Activated CD4-positive, alpha-beta T cell treated with anti-CD3 and anti-CD28 coated beads, Interleukin-10, Interleukin-2, amounts not matched to agents 100 ng/mL and 50 ng/mL, durations not matched to agents 16 hours and 8 hours (primary cell): ENCODE measurements around the gene MEST.
"Not testable (repeated sequence)": the region's sequence is repeated elsewhere in the genome, so short reads cannot be mapped to it uniquely, and the experiment has no call there.

Experiments used
- DNase-seq: peaks from one replicate; pipeline ENCODE4 v3.0.0-alpha.2; 2020

The MEST gene

DNA sequence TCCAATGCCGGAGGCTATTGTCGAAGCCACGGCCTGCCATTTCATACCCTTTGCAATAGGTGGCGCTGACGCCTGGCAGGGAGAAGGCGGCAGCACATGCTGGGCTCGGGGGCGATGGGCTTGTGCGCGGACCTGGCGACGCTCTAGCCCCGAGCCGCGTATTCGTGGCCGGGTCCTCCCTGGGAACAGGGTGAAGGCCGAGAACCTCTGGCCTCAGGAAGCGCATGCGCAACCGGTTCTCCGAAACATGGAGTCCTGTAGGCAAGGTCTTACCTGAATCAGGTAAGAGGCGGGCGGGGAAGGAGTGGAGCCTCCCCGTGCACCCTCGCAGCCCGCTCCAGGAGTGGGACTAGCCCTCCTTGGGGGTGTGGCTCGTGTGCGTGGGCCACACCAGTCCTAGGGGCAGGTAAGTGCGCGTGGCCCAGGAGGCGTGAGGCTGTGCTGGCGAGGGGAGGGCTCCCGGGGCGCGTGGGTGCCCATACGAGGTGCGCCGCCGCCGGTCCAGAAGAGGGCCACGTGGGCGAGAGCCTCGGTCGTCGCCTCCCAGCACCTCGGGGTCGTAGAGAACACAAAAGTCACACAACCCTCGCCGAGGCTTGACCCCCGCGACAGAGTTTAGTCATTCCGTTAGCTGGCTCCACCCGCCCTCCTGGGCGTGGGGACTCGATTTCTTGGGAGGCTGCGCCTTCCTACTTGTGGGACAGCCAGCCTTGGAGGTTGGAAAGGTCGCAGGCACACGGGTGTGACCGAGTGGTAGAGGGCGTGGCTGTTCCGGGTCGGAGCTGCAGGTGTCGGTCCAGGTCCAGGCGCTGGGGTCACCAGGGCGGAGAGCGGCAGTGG lies 5.6 kb upstream of the MEST start:
- peak; percentile 66 for DNase-seq

DNA sequence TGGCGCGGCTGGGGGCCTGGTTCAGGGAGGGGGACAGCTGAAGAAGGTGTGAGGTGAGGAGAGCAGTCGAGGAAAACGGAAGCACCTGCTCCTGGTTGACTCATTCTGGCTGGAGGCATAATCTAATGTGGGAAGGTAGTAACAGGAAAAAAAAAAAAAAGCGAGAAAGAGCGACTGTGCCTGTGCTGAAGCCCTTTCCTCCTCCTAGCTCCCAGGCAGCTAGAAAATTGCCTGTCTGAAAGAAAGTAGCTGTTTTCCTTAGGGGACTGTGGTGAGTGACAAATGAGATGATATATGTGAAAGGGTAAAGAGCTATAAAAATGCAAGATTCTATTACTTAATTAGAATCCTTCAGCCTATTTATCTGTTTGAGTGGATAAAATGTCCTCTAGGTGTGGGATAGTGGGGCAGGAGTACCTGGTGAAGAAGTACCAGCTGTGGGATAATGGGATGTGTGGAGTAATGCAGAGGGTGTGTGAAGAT lies 4.9 kb upstream of the MEST start:
- no peak for DNase-seq

DNA sequence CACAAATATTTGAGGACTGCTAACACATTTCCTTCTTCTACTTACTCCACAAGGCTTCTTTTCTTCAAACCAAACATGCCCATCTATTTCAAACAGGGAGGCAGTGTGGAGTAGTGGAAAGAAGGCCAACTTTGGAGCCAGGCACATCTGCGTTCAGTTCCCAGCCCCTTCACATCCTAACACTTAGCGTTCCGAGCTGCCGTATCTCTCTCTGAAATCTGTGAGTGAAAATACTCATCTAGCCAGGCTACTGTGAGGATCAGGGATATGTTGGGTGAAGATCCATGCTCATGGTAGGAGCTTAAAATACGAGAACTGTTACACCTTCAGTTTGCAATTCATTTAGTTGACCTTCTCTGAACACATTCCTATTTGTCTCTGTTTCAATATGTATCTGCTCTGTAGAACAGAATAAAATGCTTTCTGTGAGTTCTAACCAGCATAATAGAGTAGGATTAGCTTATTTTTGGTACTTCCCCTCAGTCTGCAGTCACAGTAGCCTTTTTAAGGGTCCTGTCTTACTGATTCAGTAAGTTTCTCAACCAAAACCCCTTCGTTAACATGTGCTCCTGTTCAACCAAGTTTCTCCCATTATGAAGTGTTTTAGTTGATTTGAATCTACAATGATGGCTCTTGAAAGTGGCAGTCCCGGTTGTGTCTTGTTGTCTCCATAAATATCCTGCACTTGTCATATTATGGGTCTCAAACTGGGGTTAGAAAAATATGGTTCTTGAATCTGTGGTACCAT lies 3.3 kb upstream of the MEST start:
- no peak for DNase-seq

DNA sequence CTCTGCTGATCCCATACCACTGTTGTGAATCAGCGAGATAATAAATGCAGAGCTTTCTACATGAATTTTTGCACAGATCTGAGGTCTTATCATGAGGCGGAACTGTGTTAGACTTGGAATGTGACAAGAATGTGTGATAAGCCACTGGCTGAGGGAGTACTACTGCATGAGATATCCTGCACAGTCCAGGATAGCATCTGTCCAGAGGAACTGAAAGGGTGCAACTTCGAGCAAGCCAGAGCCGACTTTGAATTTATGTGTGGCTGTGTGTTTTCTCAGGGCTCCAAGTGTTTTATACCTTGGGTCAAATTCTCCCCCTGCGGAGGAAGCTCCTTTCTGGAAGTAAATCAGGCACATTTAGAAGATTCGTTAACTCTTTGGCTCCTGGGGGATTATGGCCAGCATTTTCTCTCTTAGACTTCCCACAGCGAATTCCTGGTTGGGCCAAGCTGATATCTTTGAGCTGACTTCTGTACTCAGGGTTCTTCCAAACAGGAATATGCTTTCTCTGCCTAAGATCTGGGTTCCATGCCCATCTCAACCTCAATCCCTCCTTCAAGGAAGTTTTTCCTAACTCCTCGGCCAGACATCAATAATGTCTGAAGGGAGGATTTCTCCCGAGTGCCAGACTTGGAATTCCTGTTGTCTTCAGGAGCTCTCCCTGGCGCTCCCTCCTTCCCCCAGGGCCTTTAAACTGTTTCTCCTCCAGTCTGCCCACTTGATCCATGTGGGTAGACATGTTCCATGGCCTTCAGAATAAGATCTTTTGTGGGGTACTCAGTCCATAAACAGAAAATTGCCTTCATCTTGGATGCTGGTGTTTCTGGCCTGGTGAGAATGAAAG lies 2.5 kb upstream of the MEST start:
- no peak for DNase-seq

DNA sequence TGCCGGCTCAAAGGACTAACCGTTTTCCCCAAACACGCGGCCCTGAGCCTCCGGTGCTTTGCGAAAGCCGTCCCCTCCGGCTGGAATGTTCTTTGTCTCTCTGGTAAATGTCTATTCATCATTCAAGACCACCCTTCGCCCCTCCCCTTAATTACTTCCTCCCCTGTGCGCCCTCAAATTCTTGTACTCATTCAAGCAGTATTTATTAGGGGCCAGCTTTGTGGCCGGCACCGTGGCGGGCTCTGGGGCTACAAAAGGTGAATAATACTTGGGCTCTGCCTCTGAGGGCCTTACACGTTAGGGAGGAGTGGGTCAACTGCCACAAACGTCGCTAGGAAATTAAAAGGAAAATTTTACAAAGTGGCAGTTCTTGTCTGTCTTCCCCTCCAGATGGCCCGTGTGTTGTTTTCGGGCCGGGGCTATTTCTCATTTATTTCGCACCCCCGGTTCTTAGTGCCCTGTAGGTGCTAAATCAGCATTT lies 1.5 kb upstream of the MEST start:
- no peak for DNase-seq

DNA sequence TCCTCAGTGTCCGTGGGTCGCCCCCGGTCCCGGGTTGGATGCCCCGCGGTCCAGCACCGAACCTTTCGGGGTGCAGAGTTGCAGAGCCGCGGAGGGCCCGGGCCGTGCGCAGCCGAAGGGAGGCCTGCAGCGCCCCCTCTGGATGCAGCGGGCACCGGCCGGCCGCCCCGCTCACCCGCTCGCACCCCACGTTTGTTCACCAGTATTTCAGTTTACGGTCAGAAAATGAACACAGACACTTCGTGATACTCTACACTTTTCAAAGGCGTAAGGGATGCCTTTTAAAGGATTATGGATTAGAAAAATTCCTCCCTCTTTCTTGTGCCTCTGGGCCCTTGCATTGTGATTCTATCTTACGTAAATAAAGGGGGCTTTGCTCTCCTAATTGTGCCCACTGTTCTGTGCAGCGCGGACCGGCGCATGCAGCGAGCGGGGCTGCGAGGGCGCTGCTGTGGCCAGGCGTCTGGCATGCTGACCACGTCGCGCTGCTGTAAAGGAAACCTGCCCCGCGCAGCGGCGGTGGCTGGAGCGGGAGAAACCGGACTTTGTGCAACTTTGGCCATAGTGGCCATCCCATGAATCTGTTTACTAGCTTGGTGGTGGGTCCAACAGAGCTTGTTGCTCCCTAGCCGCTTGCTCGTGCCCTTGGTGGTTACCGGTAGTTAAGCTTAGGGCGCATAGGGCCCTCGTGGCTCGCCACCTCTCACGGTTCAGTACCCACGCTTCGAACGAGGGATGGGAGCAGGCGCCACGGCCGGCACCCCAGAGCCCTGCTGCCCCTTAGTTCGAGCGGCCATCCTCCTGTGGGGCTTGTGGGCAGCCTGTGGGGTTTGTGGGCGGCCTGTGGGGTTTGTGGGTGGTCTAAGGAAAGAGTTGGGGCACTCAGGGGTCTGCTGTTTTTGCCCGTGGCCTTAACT lies 739 bp upstream of the MEST start:
- peak; percentile 19 for DNase-seq

DNA sequence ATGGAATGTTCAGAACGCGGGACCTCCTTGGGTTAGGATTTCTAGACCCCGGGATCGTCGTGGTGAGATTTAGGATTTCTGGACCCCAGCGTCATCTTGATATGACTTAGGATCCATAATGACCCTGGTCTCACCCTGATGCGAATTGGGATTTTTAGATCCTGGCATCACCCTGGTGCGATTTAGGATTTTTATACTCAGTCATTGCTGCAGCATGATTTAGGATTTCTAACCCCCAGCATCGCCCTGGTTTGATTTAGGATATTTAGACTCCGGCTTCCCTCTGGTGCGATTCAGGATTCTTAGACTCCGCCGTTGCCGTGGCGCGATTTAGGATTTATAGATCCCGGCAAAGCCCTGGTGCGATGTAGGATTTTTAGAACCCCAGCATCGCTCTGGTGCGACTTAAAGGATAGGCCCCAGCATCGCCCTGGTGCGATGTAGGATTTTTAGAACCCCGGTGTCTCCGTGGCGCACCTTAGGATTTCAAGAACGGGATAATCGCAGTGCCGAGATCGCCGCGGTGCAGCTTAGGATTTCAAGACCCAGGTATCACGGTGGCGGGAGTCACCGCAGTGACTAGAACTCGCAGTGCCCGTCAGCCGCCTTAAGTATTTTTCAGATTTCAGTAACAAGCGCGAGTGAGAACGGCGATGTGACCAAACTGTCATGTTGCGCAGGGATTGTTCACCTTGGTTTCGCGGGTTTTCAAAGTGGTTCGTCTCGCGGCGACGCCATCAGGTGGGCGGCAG lies 814 bp downstream of the MEST start:
- no peak for DNase-seq

DNA sequence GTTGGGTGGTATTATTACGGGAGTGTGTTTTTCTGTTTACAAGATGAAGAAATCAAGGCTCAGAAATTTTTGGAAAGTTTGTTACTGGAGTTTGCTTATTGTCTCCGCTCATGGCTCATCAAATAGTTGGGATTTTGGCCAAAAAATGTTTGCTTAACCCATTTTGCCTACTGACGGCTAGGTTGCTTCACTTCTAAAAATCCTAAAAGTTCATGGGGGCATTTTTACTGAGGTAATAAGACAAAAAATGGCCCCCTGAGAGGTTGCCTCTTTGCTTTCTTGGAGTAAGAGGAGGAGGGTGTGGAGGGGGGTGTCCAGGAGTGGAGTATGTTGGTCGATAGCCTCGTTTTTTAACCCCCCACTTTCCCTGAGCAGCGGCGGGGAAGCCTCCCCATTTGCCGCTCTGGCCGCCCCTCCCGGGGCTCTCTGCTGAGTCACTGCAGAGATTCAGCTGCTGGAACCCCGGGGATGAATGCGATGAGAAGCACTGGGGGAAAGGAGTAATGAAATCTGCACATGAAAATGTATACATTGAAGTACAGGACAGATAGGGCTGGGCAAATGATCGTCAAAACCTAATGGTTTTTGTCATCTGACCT lies 1.5 kb downstream of the MEST start:
- DNase-seq = no peak

DNA sequence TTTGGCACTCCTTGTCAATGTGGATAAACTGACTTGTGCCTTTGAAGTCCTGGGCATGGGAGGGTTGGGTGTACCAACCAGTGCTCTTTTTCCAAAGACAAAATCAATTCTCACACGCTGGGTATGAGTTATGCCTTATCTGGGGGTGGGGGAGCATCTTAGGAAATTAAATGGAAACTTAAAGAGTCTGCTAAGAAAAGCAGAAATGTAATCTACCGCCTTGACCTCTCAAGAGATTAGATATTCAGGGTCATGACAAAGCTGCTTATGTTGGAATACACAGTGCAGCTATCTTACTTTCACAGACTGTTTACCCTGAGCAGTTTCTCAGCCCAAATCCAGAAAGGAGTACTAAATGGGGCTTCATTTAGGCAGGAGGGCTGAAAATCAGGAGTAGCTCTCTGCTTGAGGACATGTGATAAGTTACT lies 2.6 kb downstream of the MEST start:
- no peak for DNase-seq

DNA sequence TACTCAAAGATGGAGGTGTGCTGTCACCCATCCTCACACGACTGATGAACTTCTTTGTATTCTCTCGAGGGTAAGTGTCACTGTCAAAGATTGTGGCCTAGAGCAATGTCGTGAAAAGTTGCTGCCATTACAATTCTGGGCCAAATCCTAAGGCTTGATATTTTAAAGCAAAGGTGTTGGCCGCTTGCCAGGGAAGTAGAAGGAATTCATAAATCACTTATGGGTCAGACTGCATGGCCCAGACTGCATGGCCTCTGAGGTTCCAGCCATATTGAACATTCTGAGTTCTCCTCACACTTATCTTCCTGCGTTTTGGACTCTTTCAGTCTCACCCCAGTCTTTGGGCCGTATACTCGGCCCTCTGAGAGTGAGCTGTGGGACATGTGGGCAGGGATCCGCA lies 8.6 kb downstream of the MEST start:
- no peak for DNase-seq

DNA sequence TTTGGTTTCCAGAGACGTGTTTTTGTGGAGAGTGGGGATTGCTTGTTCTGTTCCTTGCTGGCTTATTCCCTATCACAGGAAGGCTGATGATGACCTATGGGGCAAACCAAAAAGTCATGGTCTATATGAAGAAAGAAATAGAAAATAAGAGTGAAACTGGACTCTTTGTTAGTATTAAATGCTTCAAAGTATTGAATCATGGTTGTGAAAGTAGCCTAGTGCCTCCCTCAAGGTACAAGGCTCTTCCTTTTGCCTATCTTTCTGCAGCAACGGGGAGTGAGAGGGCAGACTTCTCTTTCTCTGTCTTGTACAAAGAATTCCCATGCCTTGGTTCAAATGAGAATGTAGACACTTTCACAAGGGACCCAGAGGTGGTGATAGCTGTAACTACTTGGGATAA lies 9.0 kb downstream of the MEST start:
- no peak for DNase-seq

DNA sequence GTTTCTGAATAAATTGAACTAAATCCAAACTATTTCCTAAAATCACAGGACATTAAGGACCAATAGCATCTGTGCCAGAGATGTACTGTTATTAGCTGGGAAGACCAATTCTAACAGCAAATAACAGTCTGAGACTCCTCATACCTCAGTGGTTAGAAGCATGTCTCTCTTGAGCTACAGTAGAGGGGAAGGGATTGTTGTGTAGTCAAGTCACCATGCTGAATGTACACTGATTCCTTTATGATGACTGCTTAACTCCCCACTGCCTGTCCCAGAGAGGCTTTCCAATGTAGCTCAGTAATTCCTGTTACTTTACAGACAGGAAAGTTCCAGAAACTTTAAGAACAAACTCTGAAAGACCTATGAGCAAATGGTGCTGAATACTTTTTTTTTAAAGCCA lies 13.9 kb downstream of the MEST start:
- DNase-seq = no peak

DNA sequence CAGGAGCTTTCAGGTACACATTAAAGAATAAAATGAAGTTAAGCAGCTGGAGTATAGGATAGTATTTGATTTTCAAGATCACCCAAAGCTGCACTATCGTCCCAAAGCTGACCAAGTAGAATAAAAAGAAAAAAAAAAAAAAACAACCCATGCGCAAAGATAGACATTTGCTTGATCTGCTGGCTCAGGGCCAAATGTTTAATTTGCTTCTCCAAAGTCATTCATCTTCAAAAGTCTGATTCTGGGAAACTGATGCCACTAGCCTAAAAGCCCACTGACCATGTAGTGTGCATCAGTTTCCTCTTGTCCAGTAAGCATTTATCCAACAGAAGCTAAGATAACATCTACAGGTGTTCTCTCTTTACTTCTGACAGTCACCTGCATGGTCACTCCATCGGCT lies 14.5 kb downstream of the MEST start:
- no peak for DNase-seq

DNA sequence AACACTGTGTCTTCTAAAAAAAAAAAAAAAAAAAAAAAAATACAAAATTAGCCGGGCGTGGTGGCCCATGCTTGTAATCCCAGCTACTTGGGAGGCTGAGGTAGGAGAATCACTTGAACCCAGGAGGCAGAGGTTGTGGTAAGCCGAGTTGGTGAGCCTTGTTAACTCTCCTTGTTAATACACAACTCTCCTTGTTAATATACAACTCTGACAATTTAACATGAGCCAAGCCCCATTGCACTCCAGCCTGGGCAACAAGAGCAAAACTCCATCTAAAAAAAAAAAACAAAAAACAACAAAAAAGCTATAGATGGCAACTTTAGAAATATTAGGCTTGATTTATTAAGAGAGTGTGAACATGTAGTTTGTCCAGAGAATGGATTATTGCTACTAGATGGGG lies 20.2 kb downstream of the MEST start:
- not testable (repeated sequence) for DNase-seq

DNA sequence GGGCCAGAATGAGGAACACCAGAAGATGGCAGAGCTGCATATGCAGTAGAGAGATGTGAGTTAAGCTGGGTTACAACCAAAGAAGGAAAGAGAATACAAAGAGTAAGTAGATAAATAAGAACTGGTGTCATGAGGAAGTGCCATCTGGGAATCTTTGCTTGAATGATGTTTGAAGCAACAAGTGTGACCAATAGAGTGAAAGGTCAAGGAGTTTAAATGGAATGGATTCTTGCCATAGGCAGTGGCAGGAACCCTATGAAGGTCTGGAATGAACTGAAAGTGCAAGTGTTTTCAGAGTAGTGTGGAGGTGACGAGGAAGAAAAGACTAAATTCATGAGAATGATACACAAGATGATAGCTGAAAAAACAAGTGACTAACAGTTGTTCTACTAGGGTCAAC lies 21.6 kb downstream of the MEST start:
- no peak for DNase-seq

DNA sequence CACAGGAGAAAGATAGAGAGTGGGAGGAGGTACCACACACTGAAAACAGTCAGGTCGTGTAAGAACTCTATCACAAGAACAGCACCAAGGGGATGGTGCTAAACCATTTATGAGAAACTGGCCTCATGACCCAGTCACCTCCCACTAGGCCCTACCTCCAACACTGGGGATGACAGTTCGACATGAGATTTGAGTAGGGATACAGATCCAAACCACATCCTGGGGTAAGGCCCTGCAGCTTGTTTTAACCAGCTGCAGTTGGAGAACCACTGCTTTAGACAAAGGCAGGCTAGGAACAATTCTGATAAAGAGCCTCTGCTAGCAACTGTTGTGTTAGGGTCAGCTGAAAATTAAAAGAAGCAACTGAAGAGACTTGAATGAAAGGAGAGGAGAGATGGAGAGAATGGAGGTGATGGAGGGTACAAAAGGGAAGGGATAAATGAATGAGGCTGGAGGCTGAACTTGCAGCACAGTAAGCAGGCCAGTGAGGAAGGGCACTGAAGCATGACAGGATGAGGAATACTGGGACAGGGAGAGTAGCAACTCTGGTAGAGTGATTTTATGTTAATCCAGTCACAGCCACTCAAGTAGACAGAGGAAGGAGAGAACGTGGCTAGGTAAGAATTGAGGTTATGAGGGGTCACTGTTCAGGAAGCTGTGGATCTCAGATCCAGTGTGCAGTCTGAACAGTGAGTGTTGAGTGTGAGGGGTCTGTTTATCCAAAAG lies 23.6 kb downstream of the MEST start:
- no peak for DNase-seq

DNA sequence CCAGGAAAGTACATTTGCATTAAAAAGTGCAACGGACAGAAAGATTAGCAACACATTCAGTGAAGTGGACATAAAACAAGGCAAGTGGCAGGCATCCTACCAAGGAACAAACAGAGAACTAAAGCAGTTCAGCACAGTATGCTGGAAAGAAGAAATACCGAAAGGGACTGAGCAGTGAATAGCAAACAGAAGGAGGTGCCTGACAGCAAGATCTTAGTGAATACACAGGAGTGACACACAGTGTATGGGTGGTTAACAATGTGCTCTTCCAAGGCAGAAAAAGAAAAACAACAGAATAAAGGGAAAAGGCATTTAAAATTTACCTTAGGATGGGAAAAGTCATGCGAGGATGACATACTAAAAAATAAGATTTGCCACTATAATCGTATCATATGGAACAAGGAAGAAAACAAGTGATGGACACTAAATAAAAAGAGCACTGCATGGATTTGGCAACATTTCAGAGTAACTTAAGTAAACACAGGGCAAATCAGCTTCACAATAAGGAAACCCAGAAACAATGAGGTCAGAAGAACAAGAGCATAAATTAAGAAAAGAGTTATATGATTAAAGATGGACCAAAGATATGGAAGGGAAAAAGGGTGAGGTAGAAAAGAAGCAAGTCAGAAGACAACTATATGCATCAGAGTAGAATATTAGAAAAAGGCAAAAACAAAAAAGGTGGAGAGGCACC lies 29.5 kb downstream of the MEST start:
- DNase-seq = no peak

DNA sequence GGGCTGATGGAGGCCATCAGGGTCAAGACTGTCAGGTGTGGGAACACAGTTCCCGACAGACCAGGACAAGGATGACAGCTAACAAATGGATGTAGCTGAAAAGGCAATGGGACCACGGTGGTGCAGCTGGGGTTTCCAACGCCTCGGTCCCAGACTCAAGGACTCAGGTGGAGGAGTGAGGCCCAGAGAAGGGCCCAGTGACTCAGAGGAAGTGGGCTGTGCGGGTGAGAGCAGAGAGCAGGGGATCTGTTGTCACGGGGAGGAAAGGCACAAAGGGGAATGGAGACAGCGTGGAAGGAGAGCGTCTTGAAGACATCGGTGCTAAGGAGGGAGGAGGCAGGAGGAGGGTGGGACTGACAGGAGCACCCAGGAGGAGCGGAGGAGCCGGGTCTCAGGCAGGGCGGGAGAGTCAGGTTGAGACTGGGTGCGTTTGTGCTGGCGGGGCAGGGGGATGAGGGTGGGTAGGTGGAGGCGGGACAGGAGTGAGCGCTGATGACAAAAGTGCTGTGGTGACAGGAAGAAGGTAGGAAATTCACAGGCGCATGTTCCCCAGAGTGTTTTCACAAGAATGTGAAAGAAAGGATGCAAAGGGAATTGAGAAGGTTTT lies 31.7 kb downstream of the MEST start:
- not testable (repeated sequence) for DNase-seq

DNA sequence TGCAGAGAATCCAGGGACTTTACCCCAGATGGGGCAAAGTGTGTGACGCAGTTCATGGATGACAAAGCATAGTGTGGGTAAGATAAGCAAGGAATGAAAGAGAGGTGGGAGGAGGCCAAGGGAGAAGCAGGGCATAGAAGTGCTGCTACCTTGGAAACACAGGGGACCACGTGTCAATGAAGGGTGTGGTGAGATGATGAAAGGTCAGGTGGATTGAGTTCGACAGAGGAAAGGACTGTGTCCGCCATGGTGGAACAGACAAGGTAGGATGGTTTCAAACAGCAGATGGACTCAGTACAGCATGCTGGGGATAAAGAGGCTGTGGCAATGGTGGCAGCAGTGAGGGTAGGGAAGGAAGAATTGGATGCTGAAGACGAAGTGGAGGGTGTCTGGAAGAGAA lies 32.7 kb downstream of the MEST start:
- DNase-seq = no peak
